Hepatocyte (in vitro differentiated cells): ENCODE data around the gene SSTR4. TPM values are rescaled to one million over a fixed set of nuclear protein-coding genes. Genes with fewer than 3 reads are reported as not detected.

Experiments used
- DNase-seq: peaks from one replicate; pipeline ENCODE4 v3.0.0-alpha.2; 2016; ENCODE audit warnings: low spot score
- H2AFZ ChIP-seq: fragments of 200-600 bp; sonication (generic); 2 replicates; pipeline ENCODE4 v1.6.0; 2016; ENCODE audit warnings: antibody characterized with exemption, mild to moderate bottlenecking
- H3K27ac ChIP-seq: fragments of 200-600 bp; sonication (generic); 2 replicates; pipeline ENCODE4 v1.5.1; 2016; ENCODE audit warnings: mild to moderate bottlenecking
- H3K27me3 ChIP-seq: fragments of 200-600 bp; sonication (generic); 2 replicates; pipeline ENCODE4 v1.6.1; 2016
- H3K36me3 ChIP-seq: fragments of 200-600 bp; sonication (generic); replicated peaks from 2 replicates; pipeline ENCODE4 v1.5.1; 2016; ENCODE audit warnings: low read depth; ENCODE audit not compliant: insufficient read depth
- H3K4me1 ChIP-seq: fragments of 200-600 bp; sonication (generic); 2 replicates; pipeline ENCODE4 v1.5.1; 2016; ENCODE audit warnings: mild to moderate bottlenecking, moderate library complexity; ENCODE audit not compliant: insufficient read depth
- H3K4me2 ChIP-seq: fragments of 200-600 bp; sonication (generic); 2 replicates; pipeline ENCODE4 v1.6.0; 2016
- H3K4me3 ChIP-seq: fragments of 200-600 bp; sonication (generic); 2 replicates; pipeline ENCODE4 v1.5.1; 2016; ENCODE audit warnings: mild to moderate bottlenecking
- H3K79me2 ChIP-seq: fragments of 200-600 bp; sonication (generic); 2 replicates; pipeline ENCODE4 v1.6.0; 2017; ENCODE audit warnings: mild to moderate bottlenecking
- H3K9me2 ChIP-seq: fragments of 200-600 bp; sonication (generic); replicated peaks from 2 replicates; pipeline ENCODE4 v1.6.0; 2017; ENCODE audit warnings: mild to moderate bottlenecking; ENCODE audit not compliant: insufficient read depth
- H3K9me3 ChIP-seq: fragments of 200-600 bp; sonication (generic); 2 replicates; pipeline ENCODE4 v1.5.1; 2016; ENCODE audit warnings: low read depth, mild to moderate bottlenecking
- H4K20me1 ChIP-seq: fragments of 200-600 bp; sonication (generic); 2 replicates; pipeline ENCODE4 v1.6.0; 2016; ENCODE audit warnings: mild to moderate bottlenecking; ENCODE audit not compliant: insufficient read depth, poor library complexity, severe bottlenecking
- CTCF ChIP-seq: fragments of 200-600 bp; sonication (generic); IDR thresholded peaks from 2 replicates; pipeline ENCODE4 v1.5.1; 2016; ENCODE audit warnings: antibody characterized with exemption, mild to moderate bottlenecking; ENCODE audit not compliant: poor library complexity
- EZH2 ChIP-seq: fragments of 200-600 bp; sonication (generic); IDR thresholded peaks from 2 replicates; pipeline ENCODE4 v1.6.1; 2016; ENCODE audit warnings: antibody characterized with exemption, mild to moderate bottlenecking, borderline replicate concordance
- EZH2phosphoT487 ChIP-seq: fragments of 200-600 bp; sonication (generic); IDR thresholded peaks from one replicate; pipeline ENCODE4 v1.6.1; 2018; ENCODE audit warnings: antibody characterized with exemption, mild to moderate bottlenecking, low read depth, moderate library complexity; ENCODE audit not compliant: unreplicated experiment, severe bottlenecking
- whole genome bisulfite sequencing: methylation state at CpG from one replicate; pipeline ENCODE4 v1.1.6; 2016; ENCODE audit warnings: low lambda C conversion rate; ENCODE audit errors: missing lambda C conversion rate; 5-methylcytosine and 5-hydroxymethylcytosine counted together
- polyA plus RNA-seq: library from polyadenylated mRNA; unstranded; fragments of >200 nt; fragmentation: Nextera tagmentation; extraction: Ambion mirVana; gene quantifications from 2 replicates; pipeline ENCODE4 v1.2.1, GENCODE V29; 2016
- total RNA-seq: library from RNA; depleted of rRNA; stranded (reverse); fragments of >200 nt; gene quantifications from 2 replicates; pipeline ENCODE4 v1.2.3, GENCODE V29; 2014

SSTR4 gene
- total and polyA plus RNA-seq, 2 experiments from 2014 or later = 0.53 TPM; not detected in 1

DNA sequence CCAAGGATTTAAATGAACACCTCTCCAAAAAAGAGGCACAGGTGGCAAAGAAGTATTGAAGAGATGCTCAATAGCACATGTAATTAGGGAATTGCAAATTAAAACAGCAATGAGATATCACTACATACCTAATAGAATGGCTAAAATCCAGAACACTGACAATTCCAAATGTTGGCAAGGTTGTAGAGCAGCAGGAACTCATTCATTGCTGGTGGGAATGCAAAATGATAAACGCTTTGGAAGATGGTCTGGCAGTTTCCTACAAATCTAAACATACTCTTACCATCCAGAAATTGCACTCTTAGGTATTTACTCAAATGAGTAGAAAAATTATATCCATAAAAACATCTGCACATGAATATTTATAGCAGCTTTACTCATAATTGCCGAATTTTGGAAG is 34.0 kb downstream of the SSTR4 start:
- Histone ChIP-seq H3K4me2 (no peak overlapping the region), H3K27me3 (no peaks in the 10 kb centered on the region), H3K27ac (no peak overlapping the region), H3K9me2 (no peaks in the 10 kb centered on the region), H3K36me3 (no peaks in the 10 kb centered on the region), H3K9me3 (no peaks in the 10 kb centered on the region), H4K20me1 (no peaks in the 10 kb centered on the region), H3K4me3 (no peak overlapping the region), H3K4me1 (peaks cover 10% of the 10 kb centered on the region), H3K79me2 (no peaks in the 10 kb centered on the region), H2AFZ (no peak overlapping the region)
- WGBS = 86% methylated on average over 2 of the region's 2 CpGs
- no peak for DNase-seq
- TF ChIP-seq EZH2phosphoT487 (no peak), CTCF (no peak)

DNA sequence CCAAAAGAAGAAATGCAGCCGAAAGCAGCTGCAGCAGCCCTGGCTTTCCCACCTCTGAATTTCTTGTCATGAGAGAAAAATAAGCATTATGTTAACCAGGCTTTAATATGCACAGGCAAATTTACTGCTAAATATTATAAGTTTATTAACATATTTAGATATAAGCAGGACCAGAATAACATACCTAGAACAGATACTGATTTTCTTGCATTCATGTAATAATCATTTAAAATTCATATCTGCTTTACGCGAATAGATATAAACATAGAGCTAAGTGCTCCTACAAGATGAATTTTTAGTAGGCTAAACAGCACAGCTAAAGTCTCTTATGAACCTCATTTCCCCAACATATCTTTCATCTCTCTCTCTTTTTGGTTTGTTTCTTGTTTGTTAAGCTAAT is 36.3 kb downstream of the SSTR4 start:
- no peaks in the 10 kb centered on the region for H3K9me3 ChIP-seq
- no peaks in the 10 kb centered on the region for H4K20me1 ChIP-seq
- H3K4me1 ChIP-seq = no peaks in the 10 kb centered on the region
- no peak for TF ChIP-seq CTCF
- TF ChIP-seq EZH2phosphoT487 = no peak
- no peak for TF ChIP-seq EZH2
- no peaks in the 10 kb centered on the region for H3K9me2 ChIP-seq
- no peaks in the 10 kb centered on the region for H3K79me2 ChIP-seq
- H3K27ac ChIP-seq = no peak overlapping the region
- 86% methylated on average over 3 of the region's 3 CpGs for WGBS
- no peaks in the 10 kb centered on the region for H3K36me3 ChIP-seq
- H3K4me3 ChIP-seq = no peak overlapping the region
- no peak overlapping the region for H2AFZ ChIP-seq
- no peak for DNase-seq
- no peaks in the 10 kb centered on the region for H3K27me3 ChIP-seq
- H3K4me2 ChIP-seq = no peak overlapping the region

DNA sequence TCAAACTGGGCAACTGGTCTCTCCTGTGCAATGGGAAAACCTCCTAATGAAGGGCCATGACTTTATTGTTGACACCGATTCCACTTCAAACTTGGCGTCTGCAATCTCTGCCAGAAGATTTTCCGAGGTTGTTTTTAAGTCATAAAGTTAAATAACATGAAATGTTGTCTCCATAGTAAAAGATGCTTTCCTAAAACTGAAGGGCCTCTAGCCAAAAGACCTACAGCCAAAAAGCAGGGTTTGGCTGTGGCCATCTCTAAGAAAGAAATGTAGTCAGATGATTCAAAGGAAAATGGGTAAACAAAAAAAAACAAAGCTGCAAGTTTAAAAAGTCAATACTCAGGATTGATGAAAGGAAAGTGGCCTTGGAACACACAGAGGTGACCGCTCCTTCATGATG is 36.9 kb downstream of the SSTR4 start:
- no peaks in the 10 kb centered on the region for H3K79me2 ChIP-seq
- H2AFZ ChIP-seq = no peak overlapping the region
- no peak for DNase-seq
- no peak overlapping the region for H3K4me2 ChIP-seq
- H3K27ac ChIP-seq = no peak overlapping the region
- H3K9me3 ChIP-seq = no peaks in the 10 kb centered on the region
- H3K27me3 ChIP-seq = no peaks in the 10 kb centered on the region
- no peaks in the 10 kb centered on the region for H3K36me3 ChIP-seq
- no peaks in the 10 kb centered on the region for H4K20me1 ChIP-seq
- H3K4me3 ChIP-seq = no peak overlapping the region
- H3K9me2 ChIP-seq = no peaks in the 10 kb centered on the region
- no peaks in the 10 kb centered on the region for H3K4me1 ChIP-seq
- 68% methylated on average over 4 of the region's 4 CpGs for WGBS
- no peak for TF ChIP-seq EZH2phosphoT487

DNA sequence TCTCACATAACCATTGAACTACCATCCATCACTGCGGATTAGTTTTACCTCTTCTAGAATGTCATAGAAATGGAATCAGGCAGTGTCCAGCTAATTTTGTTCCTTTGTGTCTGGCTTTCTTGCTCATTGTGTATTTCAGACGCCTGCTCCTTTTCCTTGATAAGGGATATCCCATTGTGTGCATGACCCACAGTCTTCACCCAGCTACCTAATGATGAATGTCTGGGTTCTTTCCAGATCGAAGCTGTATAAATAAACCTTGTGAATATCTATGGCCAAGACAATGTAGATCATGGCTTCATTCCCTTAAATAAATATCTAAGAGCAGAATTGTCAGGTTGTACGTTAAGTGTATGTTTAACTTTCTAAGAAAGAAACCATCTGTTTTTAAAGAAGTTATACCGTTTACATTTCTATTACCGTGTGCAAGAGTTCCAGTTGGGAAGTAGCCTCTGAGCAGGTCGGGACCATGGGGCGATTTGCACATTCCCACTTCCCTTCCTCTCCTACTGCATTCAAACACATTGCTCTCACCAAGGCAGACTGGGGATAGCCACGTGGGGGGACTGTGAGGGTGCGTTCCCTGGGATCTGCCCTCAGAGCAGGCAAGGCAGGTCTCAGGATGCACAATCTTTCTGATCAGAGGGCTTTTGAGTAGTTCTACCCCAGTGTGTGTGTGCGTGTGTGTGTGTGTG is 37.9 kb downstream of the SSTR4 start:
- H2AFZ ChIP-seq = no peak overlapping the region
- no peak overlapping the region for H3K4me3 ChIP-seq
- no peaks in the 10 kb centered on the region for H3K79me2 ChIP-seq
- no peaks in the 10 kb centered on the region for H3K9me3 ChIP-seq
- TF ChIP-seq EZH2 (no peak), EZH2phosphoT487 (no peak)
- H3K4me2 ChIP-seq = no peak overlapping the region
- no peaks in the 10 kb centered on the region for H3K9me2 ChIP-seq
- DNase-seq = no peak
- no peaks in the 10 kb centered on the region for H3K36me3 ChIP-seq
- H3K27ac ChIP-seq = no peak overlapping the region
- H4K20me1 ChIP-seq = no peaks in the 10 kb centered on the region
- WGBS = 77% methylated on average over 11 of the region's 11 CpGs
- H3K27me3 ChIP-seq = no peaks in the 10 kb centered on the region
- H3K4me1 ChIP-seq = no peaks in the 10 kb centered on the region
